Stimulated activated CD4-positive, alpha-beta T cell treated with anti-CD3 and anti-CD28 coated beads, Interleukin-15, amount 100 ng/mL, for 1 hour (primary cell): ENCODE measurements around the gene RNF11.

Source experiments
- DNase-seq, 2 donors: peaks; one replicate each; pipeline ENCODE4 v3.0.0-alpha.2; 2020; ENCODE audit warnings: low read depth in 1 of 2, low spot score in 1 of 2

RNF11 gene

GRCh38 chr1:51311826-51312225 lies 75.8 kb downstream of the RNF11 start:
- no peak for DNase-seq

DNA sequence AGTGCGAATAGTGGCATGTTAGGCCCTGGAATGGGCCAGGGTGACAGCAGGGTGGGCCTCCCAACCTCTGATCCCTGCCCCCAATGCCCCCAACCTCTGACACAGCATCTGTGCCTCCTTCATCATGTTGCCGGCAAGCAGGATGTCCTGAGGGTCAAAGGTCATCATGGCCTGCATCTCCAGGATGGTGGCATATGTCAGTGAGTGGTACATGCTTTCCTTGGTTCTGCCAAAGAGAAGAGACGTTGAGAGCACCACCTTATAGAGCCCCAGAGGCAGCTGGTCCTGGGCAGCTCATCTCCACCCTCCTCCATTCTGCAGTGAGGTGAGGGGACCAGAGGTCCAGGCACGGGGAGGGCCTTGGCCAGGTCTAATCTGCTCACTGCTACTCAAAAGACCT lies 76.6 kb downstream of the RNF11 start:
- DNase-seq: no peak

DNA sequence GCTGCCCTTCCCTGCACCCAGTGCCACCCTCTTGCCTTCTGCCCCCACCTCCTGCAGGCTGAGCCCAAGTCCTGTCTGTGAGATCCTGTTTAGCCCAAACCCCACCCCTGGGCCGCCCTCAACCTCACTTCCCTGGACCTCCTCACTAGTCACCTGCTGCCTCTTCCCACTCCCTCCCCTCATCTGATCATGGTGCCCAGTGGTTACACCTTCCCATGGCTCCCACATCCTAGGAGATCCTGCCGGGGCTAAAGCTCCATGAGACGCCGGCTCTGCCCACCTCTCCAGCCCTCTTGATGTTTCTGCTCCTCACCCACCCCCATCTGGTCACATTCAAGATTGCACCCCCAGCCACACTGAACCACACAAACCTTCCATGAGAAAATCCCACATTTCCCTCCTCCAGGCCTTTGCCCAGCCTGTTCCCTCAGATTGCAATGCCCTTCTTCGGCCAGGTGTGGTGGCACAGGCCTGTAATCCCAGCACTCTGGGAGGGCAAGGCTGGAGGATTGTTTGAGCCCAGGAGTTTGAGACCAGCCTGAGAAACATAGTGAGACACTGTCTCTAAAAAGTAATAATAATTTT lies 77.3 kb downstream of the RNF11 start:
- DNase-seq: no peak

GRCh38 chr1:51313961-51314777 lies 78.1 kb downstream of the RNF11 start:
- no peak for DNase-seq

DNA sequence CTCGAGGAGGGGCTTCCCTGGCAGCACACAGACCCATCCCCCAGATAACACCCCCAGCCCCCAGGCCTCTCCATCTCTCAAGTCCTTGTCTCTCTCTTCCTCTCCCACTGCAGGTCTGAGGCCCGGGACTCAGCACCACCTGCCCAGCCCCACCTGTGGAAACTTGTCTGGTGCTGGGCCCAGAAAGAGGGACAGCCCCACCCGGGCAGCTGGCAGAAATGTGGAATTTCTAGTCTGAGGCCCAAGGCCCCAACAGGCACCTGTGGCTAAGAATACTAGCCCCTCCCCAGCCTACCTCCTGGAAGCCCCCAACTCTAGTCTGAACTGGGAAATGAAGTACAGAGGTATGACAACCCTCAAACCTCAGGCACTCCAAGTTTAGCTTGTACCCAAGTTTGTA lies 78.9 kb downstream of the RNF11 start:
- no peak for DNase-seq

GRCh38 chr1:51316113-51316845 lies 80.2 kb downstream of the RNF11 start:
- no peak for DNase-seq

GRCh38 chr1:51316846-51317120 lies 80.7 kb downstream of the RNF11 start:
- DNase-seq: no peak

GRCh38 chr1:51317798-51318197 lies 81.7 kb downstream of the RNF11 start:
- DNase-seq: no peak

GRCh38 chr1:51320967-51321923 lies 85.2 kb downstream of the RNF11 start:
- DNase-seq: no peak

GRCh38 chr1:51321924-51322280 lies 85.8 kb downstream of the RNF11 start:
- DNase-seq: no peak

- DNase-seq: no peak
Measured at GRCh38 chr1:51322417-51323101, 86.5 kb downstream of the RNF11 start.
